ENCODE results near the gene IFNB1.

DNA sequence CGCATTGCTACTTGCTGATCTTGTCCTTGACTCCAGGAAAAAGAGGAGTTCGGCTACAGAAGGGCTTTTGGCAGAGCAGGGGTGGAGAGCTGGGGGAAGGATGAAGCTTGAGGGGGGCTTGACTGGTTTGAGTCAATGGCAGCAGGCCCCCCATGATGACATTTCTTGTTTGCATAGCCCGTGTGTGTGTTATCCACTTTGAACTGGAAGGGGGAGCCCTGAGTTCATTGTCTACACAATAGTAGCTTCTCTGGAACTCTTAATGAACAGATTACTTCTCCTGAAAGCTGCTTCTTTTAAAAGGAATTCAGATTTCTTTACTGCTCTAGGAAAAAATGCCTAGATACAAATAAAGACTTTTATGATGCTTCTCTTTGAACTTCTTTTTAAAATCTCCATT lies 2.3 kb downstream of the IFNB1 start:
- TF ChIP-seq, protein P1, sequence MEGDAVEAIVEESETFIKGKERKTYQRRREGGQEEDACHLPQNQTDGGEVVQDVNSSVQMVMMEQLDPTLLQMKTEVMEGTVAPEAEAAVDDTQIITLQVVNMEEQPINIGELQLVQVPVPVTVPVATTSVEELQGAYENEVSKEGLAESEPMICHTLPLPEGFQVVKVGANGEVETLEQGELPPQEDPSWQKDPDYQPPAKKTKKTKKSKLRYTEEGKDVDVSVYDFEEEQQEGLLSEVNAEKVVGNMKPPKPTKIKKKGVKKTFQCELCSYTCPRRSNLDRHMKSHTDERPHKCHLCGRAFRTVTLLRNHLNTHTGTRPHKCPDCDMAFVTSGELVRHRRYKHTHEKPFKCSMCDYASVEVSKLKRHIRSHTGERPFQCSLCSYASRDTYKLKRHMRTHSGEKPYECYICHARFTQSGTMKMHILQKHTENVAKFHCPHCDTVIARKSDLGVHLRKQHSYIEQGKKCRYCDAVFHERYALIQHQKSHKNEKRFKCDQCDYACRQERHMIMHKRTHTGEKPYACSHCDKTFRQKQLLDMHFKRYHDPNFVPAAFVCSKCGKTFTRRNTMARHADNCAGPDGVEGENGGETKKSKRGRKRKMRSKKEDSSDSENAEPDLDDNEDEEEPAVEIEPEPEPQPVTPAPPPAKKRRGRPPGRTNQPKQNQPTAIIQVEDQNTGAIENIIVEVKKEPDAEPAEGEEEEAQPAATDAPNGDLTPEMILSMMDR (IDR thresholded peaks at IDR 0.05): no peak
- no peak for TF ChIP-seq POLR2A (IDR thresholded peaks at IDR 0.05)

All from heart left ventricle (tissue), 13 donors.